Measurements from ENCODE around the gene CALCR.

The CALCR gene

DNA sequence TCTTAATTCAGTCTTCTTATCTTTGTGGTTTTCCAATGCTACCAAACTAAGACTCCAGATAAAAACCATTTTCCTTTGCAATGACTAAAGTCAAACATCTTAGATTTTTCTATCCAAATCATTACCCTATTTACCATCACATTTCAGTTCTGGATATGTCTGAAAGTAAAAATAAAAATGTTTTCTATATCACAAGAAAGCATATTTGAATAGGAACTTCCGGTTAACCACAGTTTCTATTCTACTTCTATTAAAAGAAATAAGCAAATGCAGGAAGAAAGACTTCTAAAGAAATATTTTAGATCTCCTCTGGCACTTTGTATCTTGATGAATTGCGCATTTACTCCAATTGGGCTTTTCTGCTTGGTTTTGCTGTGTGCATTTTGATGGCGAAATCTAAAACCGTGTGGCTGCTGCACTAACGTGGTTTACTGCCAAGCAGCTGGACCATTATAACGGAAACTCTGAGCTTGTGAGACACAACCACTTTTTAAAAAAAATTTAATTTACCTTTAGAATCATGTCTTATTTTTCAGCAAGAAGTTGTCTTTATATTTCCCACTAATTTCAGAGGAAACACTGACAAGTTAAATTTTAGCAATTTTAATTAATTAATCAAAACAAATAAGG lies 196.3 kb downstream of the CALCR start:
- Histone ChIP-seq H3K4me3 (ENCODE audit: low read depth, low read length) (no peak overlapping the region), H3K4me1 (ENCODE audit: control insufficient read depth, insufficient read depth, low read length) (no peaks in the 10 kb centered on the region), H3K27me3 (ENCODE audit: control insufficient read depth, insufficient read depth, low read length) (no peaks in the 10 kb centered on the region), H3K9ac (ENCODE audit: low read depth, low read length) (no peak overlapping the region), H3K36me3 (ENCODE audit: control insufficient read depth, insufficient read depth, low read length) (no peaks in the 10 kb centered on the region), H3K9me3 (ENCODE audit: control insufficient read depth, insufficient read depth, low read length) (no peaks in the 10 kb centered on the region)

- Histone ChIP-seq H3K4me1 (ENCODE audit: control insufficient read depth, insufficient read depth, low read length) (no peaks in the 10 kb centered on the region), H3K36me3 (ENCODE audit: control insufficient read depth, insufficient read depth, low read length) (no peaks in the 10 kb centered on the region), H3K9ac (ENCODE audit: low read depth, low read length) (no peak overlapping the region), H3K9me3 (ENCODE audit: control insufficient read depth, insufficient read depth, low read length) (no peaks in the 10 kb centered on the region), H3K4me3 (ENCODE audit: low read depth, low read length) (no peak overlapping the region), H3K27me3 (ENCODE audit: control insufficient read depth, insufficient read depth, low read length) (no peaks in the 10 kb centered on the region)
Measured at GRCh38 chr7:93375603-93376002, 198.9 kb downstream of the CALCR start.

Data from iPS-15b (cell line).